HepG2 (cell line): ENCODE measurements around the gene DAB1. TPM values are rescaled to one million over a fixed set of nuclear protein-coding genes. Genes with fewer than 3 reads are reported as not detected.

ENCODE experiments used
- CBX5 ChIP-seq: sonication (generic); formaldehyde crosslinking; IDR thresholded peaks from 2 replicates; pipeline ENCODE4 v1.4.0; 2020; ENCODE audit warnings: missing genetic modification reagents, borderline replicate concordance
- CEBPG ChIP-seq: IDR thresholded peaks from 2 replicates; pipeline ENCODE4 v1.6.1; 2016
- DPF2 ChIP-seq: sonication (generic); formaldehyde crosslinking; IDR thresholded peaks from 2 replicates; pipeline ENCODE4 v1.4.0; 2020; ENCODE audit warnings: mild to moderate bottlenecking, low read depth, missing genetic modification reagents, borderline replicate concordance
- FOSL1 ChIP-seq: sonication (generic); formaldehyde crosslinking; IDR thresholded peaks from 2 replicates; pipeline ENCODE4 v1.9.0; 2021; ENCODE audit warnings: missing genetic modification reagents, borderline replicate concordance
- GFI1 ChIP-seq: sonication (generic); formaldehyde crosslinking; IDR thresholded peaks from 2 replicates; pipeline ENCODE4 v1.5.0; 2020; ENCODE audit warnings: missing genetic modification reagents, mild to moderate bottlenecking, borderline replicate concordance
- HMG20B ChIP-seq: conservative IDR thresholded peaks from 2 replicates; pipeline ENCODE4 v1.6.1; 2016; ENCODE audit warnings: missing genetic modification reagents, missing compliant biosample characterization
- HNF4A ChIP-seq: sonication (generic); formaldehyde crosslinking; IDR thresholded peaks from 2 replicates; pipeline ENCODE4 v1.4.0; 2020; ENCODE audit warnings: missing genetic modification reagents
- KLF15 ChIP-seq: sonication (generic); formaldehyde crosslinking; IDR thresholded peaks from 2 replicates; pipeline ENCODE4 v1.8.1; 2023; ENCODE audit warnings: borderline replicate concordance, mild to moderate bottlenecking, inconsistent platforms, missing genetic modification reagents, mixed read lengths
- SIX1 ChIP-seq: sonication (generic); formaldehyde crosslinking; IDR thresholded peaks from 2 replicates; pipeline ENCODE4 v1.4.0; 2020; ENCODE audit warnings: missing genetic modification reagents, borderline replicate concordance
- ZBTB7B ChIP-seq: sonication (generic); formaldehyde crosslinking; IDR thresholded peaks from 2 replicates; pipeline ENCODE4 v1.4.0; 2020; ENCODE audit warnings: missing genetic modification reagents
- ZIK1 ChIP-seq: sonication (generic); formaldehyde crosslinking; IDR thresholded peaks from 2 replicates; pipeline ENCODE4 v1.5.0; 2020; ENCODE audit warnings: mild to moderate bottlenecking, low read depth, missing genetic modification reagents, borderline replicate concordance
- ZNF30 ChIP-seq: sonication (generic); formaldehyde crosslinking; IDR thresholded peaks from 2 replicates; pipeline ENCODE4 v1.5.0; 2020; ENCODE audit warnings: mild to moderate bottlenecking, missing genetic modification reagents
- ZNF615 ChIP-seq: sonication (generic); formaldehyde crosslinking; IDR thresholded peaks from 2 replicates; pipeline ENCODE4 v1.5.0; 2020; ENCODE audit warnings: mild to moderate bottlenecking, missing genetic modification reagents, borderline replicate concordance
- ZNF644 ChIP-seq: IDR thresholded peaks from 2 replicates; pipeline ENCODE4 v1.6.1; 2016; ENCODE audit warnings: low read depth
- ZNF710 ChIP-seq: sonication (generic); formaldehyde crosslinking; IDR thresholded peaks from 2 replicates; pipeline ENCODE4 v1.5.0; 2020; ENCODE audit warnings: mild to moderate bottlenecking, missing genetic modification reagents, borderline replicate concordance
- ZNF740 ChIP-seq: sonication (generic); formaldehyde crosslinking; IDR thresholded peaks from 2 replicates; pipeline ENCODE4 v1.4.0; 2020; ENCODE audit warnings: missing genetic modification reagents
- polyA plus RNA-seq, 8 experiments: library from polyadenylated mRNA; depleted of rRNA in 3 of 8; stranded (reverse) in 7 of 8; unstranded in 1 of 8; fragments of >200 nt; fragmentation: Illumina TruSeq in 4 of 8; extraction: Trizol in 4 of 8; gene quantifications; 2 replicates each; pipeline versions ENCODE4 v1.2.1 to v1.2.3, GENCODE V29; 2011 to 2016; ENCODE audit warnings: low read depth in 4 of 8, missing spikeins in 1 of 8, mixed read lengths in 1 of 8; ENCODE audit not compliant: insufficient read depth in 1 of 8
- total RNA-seq, 5 experiments: library from RNA; depleted of rRNA; stranded (reverse); fragments of >200 nt; fragmentation: Illumina TruSeq; extraction: Trizol; gene quantifications; 2 replicates each; pipeline ENCODE4 v1.2.3, GENCODE V29; 2016; ENCODE audit warnings: low read depth in 1 of 5
- TF ChIP-seq, protein P1 (sequence below): sonication (generic); formaldehyde crosslinking; IDR thresholded peaks from 2 replicates; pipeline ENCODE4 v1.4.0; 2020; ENCODE audit warnings: missing genetic modification reagents
- TF ChIP-seq, protein P2 (sequence below): sonication (generic); formaldehyde crosslinking; IDR thresholded peaks from 2 replicates; pipeline ENCODE4 v1.5.0; 2020; ENCODE audit warnings: missing genetic modification reagents
- TF ChIP-seq, protein P3 (sequence below): IDR thresholded peaks from 2 replicates; pipeline ENCODE4 v1.6.1; 2016; ENCODE audit warnings: low read depth, missing genetic modification reagents, missing compliant biosample characterization

Gene DAB1
- total and polyA plus RNA-seq, 2 of the 13 experiments (the other 11 are each of a cell fraction or from before 2014, with no cell fraction given), result 0.04 to 0.13 TPM

- TF ChIP-seq ZNF740, result no peak
- TF ChIP-seq ZNF615 (CRISPR knock-in tag), result no peak
- peak; percentile 80 for TF ChIP-seq ZBTB7B (CRISPR knock-in tag)
- TF ChIP-seq HNF4A (CRISPR knock-in tag), result peak; percentile 51
- 0 out of 2 replicates have a peak, but pooled peaks have one; percentile 42 for TF ChIP-seq ZNF644 (CRISPR knock-in tag)
- peak; percentile 60; the same call in 1 of the 2 replicates for TF ChIP-seq GFI1 (CRISPR knock-in tag)
- TF ChIP-seq ZNF30 (CRISPR knock-in tag), result no peak
- peak; percentile 51; the same call in 1 of the 2 replicates for TF ChIP-seq CBX5
- TF ChIP-seq SIX1 (CRISPR knock-in tag), result 0 out of 2 replicates have a peak, but pooled peaks have one; percentile 18
- TF ChIP-seq, protein P1, sequence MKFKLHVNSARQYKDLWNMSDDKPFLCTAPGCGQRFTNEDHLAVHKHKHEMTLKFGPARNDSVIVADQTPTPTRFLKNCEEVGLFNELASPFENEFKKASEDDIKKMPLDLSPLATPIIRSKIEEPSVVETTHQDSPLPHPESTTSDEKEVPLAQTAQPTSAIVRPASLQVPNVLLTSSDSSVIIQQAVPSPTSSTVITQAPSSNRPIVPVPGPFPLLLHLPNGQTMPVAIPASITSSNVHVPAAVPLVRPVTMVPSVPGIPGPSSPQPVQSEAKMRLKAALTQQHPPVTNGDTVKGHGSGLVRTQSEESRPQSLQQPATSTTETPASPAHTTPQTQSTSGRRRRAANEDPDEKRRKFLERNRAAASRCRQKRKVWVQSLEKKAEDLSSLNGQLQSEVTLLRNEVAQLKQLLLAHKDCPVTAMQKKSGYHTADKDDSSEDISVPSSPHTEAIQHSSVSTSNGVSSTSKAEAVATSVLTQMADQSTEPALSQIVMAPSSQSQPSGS, result peak; percentile 41; the same call in 1 of the 2 replicates
- TF ChIP-seq ZNF710 (CRISPR knock-in tag), result peak; percentile 33; the same call in 1 of the 2 replicates
- no peak for TF ChIP-seq ZIK1 (CRISPR knock-in tag)
- TF ChIP-seq, protein P2, sequence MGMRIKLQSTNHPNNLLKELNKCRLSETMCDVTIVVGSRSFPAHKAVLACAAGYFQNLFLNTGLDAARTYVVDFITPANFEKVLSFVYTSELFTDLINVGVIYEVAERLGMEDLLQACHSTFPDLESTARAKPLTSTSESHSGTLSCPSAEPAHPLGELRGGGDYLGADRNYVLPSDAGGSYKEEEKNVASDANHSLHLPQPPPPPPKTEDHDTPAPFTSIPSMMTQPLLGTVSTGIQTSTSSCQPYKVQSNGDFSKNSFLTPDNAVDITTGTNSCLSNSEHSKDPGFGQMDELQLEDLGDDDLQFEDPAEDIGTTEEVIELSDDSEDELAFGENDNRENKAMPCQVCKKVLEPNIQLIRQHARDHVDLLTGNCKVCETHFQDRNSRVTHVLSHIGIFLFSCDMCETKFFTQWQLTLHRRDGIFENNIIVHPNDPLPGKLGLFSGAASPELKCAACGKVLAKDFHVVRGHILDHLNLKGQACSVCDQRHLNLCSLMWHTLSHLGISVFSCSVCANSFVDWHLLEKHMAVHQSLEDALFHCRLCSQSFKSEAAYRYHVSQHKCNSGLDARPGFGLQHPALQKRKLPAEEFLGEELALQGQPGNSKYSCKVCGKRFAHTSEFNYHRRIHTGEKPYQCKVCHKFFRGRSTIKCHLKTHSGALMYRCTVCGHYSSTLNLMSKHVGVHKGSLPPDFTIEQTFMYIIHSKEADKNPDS (CRISPR knock-in tag), result no peak
- peak; percentile 45; the same call in 1 of the 2 replicates for TF ChIP-seq DPF2 (CRISPR knock-in tag)
- TF ChIP-seq FOSL1 (CRISPR knock-in tag), result no peak
- TF ChIP-seq HMG20B (CRISPR knock-in tag), result 0 out of 2 replicates have a peak, but pooled peaks have one; percentile 28
- TF ChIP-seq, protein P3, sequence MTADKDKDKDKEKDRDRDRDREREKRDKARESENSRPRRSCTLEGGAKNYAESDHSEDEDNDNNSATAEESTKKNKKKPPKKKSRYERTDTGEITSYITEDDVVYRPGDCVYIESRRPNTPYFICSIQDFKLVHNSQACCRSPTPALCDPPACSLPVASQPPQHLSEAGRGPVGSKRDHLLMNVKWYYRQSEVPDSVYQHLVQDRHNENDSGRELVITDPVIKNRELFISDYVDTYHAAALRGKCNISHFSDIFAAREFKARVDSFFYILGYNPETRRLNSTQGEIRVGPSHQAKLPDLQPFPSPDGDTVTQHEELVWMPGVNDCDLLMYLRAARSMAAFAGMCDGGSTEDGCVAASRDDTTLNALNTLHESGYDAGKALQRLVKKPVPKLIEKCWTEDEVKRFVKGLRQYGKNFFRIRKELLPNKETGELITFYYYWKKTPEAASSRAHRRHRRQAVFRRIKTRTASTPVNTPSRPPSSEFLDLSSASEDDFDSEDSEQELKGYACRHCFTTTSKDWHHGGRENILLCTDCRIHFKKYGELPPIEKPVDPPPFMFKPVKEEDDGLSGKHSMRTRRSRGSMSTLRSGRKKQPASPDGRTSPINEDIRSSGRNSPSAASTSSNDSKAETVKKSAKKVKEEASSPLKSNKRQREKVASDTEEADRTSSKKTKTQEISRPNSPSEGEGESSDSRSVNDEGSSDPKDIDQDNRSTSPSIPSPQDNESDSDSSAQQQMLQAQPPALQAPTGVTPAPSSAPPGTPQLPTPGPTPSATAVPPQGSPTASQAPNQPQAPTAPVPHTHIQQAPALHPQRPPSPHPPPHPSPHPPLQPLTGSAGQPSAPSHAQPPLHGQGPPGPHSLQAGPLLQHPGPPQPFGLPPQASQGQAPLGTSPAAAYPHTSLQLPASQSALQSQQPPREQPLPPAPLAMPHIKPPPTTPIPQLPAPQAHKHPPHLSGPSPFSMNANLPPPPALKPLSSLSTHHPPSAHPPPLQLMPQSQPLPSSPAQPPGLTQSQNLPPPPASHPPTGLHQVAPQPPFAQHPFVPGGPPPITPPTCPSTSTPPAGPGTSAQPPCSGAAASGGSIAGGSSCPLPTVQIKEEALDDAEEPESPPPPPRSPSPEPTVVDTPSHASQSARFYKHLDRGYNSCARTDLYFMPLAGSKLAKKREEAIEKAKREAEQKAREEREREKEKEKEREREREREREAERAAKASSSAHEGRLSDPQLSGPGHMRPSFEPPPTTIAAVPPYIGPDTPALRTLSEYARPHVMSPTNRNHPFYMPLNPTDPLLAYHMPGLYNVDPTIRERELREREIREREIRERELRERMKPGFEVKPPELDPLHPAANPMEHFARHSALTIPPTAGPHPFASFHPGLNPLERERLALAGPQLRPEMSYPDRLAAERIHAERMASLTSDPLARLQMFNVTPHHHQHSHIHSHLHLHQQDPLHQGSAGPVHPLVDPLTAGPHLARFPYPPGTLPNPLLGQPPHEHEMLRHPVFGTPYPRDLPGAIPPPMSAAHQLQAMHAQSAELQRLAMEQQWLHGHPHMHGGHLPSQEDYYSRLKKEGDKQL, result no peak
- TF ChIP-seq KLF15, result no peak
- TF ChIP-seq CEBPG, result peak; percentile 93
These were observed 145.3 kb downstream of the DAB1 start (continued) for GRCh38 chr1:57278558-57278957.
